Urothelium cell line (cell line): ENCODE data around the gene CHST1.

Experiments used
- DNase-seq: peaks from one replicate; pipeline ENCODE4 v3.0.0; 2011; ENCODE audit warnings: low spot score, mixed read lengths
- FAIRE-seq: peaks from 2 replicates; lab custom pipeline; 2011; peaks lifted over from hg19 to GRCh38; lab: Jason Lieb, UNC

CHST1 gene, protein sequence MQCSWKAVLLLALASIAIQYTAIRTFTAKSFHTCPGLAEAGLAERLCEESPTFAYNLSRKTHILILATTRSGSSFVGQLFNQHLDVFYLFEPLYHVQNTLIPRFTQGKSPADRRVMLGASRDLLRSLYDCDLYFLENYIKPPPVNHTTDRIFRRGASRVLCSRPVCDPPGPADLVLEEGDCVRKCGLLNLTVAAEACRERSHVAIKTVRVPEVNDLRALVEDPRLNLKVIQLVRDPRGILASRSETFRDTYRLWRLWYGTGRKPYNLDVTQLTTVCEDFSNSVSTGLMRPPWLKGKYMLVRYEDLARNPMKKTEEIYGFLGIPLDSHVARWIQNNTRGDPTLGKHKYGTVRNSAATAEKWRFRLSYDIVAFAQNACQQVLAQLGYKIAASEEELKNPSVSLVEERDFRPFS

DNA sequence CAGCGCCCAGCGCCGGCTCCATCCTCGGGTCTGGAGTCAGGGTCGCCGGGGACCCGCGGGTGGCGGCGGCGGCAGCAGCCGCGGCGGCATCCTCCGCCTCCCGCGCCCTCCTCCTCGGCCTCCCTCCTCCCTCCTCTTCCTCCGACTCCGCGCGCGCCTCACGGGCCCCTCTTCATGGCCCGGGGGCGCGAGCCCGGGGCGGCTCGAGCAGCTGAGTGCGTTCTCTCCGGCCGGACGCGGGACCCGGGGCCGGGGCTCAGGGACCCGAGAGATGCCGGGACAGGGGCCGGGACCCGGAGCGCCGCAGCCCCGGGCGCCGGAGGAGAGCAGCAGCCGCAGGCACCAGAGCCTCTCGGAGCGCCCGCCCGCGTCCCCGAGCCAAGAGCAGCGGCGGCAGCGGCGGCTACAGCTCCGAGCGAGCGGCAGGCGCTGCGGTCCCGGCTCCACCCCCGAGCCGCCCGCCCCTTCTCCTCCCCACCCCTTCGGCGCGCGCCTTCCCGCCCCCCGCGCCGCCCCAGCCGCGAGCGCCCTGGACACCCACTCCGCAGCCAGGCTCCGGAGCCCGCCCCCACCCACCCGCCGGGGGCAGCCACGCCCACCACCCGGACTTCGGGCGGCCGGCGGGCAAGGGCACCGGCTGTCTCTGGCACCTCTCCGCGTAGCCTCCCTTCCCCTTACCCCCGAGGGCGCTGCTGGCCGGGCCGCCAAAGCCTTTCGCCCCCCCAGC lies at the start of gene CHST1:
CHST1 (minus strand) TSS at position 417 of the 727 bp plus-strand sequence. CDS start 14,699 bp downstream, outside the sequence.
- FAIRE-seq (no peak), DNase-seq (peak; percentile 85)

DNA sequence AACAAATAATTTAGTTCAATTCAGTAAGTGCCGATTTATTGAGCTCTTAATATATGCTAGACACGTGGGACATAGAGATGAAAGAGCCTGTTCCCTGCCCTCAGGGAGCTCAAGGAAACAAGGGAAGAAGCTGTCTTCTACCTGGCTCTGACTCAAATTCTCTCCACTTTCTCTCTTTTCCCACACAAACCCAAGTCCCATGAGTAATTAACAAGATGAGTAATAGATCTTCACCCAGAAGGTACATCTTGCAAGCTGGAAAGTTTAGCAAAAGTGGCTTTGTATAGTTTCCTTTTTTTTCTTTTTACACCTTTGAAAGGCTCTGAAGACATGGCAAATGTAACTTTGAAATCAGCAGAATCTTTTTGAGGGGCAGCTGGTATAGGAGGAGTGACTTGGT lies 48.2 kb upstream of the CHST1 start:
- DNase-seq: no peak

DNA sequence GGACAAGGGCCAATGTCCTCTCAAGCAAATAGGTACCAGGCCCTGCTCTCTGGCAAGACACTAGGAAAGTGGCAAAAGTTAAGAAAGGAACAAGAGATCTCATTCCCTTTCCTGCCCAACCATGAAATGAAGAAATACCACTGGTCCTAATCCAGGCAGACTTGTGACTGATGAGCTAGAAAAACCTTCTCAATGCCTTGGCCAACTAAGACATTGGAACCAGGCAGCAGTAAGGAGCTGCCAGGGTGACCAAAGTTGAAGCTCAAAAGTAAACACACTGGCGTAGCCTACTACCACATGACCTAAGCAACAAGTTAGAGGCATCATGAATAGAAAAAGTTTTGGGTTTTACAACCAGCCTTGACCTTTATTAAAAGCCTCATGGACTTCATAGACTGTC lies 45.1 kb upstream of the CHST1 start:
- FAIRE-seq (no peak), DNase-seq (no peak)

More for the DNA sequence above, 48.2 kb upstream of the CHST1 start:
- no peak for FAIRE-seq

DNA sequence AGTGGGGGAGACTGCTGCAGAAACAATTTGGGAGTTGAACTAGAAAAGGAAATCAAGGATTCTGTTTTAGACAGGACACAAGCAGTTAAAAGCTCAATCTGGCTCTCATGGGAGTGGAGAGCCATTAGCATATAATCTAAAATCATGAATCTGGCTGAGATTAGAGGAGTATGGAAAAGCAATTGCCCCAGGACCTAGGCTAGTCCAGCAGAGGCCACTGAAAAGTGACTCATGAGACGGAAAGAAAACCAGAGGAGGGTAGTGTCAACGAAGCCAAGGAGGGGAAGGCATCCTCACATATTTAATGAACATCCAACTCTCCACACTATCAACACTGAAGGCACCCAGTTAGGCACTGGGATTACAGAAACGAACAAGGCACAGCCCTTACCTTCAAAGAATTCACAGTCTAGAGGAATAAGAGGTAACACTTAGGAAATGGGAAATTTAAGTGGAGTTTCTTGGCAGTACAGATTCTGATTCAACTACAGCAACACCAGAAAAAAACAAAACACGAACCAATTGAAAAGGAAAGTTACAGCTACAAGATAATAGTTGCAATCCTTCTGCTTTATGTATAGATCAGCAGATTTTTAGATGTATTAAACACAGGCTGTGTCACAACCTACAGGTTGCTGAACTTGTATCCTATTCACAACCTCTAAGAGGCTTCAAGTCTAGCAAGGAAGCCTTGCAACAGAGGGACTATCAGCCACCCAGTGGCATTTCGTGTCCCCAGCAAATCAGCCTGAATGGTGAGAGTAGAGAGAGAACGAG lies 43.7 kb upstream of the CHST1 start:
- FAIRE-seq (no peak), DNase-seq (no peak)

DNA sequence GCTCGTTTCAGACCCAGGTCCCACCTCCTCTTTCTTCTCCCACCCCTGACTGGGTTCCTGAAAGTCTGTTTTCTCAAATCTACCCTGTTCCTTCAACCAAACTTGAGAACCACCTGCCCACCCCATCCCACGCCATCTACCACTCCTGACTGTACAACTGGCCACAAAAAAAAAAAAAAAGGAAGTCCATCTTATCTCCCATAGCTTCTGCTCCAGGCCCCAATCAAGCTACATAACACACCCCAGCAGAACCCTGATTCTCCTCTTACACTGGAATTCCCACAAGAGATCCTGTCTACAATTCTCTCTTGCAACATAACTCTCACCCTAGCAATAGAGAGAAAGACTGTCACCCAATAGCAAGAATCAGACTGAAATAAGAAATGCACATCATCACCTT lies 39.2 kb upstream of the CHST1 start:
- DNase-seq (no peak), FAIRE-seq (no peak)

DNA sequence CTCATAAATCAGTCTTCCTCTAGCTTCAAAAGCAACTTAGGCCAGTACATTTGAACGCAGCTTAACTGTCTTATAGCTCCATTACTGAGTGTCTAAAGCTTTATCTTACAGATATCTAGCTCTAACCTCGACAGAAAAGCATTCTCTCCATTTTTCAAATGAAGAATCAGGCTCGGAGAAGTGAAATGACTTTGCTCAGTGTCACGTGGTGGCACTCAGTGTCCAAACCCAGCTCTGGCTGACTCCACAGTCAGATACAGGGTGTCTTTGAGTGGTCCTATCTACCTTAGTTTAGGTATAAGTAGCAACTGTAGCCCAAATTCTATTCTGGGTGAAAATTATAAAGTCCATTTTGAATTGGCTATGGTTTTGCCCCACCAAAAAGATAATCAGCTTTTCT lies 38.7 kb upstream of the CHST1 start:
- DNase-seq (no peak), FAIRE-seq (no peak)

DNA sequence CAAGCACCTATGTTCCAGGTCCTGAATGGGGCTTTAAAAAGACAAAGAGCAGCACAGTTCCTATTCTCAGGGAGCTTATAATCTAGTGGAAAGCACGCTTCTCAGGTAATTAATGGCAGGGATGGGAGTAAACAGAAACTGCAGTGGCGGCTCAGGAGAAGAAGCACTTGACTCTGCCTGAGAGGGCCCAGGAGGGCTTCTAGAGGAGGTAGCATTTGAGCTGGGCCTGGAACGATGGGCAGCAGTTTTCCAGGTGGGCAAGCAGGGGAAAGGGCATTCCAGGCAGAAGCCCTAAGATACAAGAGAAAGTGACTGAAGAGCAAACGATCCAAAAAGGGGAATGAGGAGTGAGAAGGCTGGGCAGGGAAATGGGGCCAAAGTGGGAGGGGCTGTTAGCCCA lies 37.1 kb upstream of the CHST1 start:
- FAIRE-seq (no peak), DNase-seq (no peak)

DNA sequence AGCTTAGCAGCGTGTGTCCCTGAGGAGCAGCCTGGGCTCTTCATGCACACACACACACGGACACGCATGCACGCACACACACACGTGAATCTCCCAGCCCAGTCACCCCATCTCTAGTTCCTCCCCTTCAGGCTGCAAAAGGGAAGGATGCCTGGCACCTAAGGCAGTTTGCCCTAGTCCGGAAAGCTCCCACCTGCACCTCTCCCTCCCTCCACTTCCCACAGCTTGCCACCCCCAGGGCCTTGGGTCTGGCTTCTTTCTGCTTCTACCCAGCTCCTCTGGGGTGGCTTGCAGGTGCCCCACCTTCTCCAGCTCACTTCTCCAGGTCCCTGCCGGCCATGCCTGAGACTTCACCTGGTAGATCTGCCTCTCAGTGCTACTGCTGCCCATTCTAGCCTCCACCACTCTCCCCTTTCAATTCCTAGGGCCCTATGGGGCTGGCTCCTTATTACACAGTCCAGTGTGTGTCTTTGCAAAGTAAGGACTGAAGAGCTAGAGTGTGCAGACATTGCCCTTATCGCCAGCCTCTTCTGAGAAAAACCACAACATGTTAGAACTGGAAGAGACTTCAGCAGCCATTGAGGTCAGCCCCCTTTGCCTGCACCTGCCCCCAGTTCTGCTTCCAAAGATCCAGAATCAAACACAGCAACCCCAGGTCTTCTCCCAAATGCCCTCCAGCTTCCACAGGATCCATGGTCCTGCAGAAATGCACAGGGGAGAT lies 33.5 kb upstream of the CHST1 start:
- DNase-seq (no peak), FAIRE-seq (no peak)

DNA sequence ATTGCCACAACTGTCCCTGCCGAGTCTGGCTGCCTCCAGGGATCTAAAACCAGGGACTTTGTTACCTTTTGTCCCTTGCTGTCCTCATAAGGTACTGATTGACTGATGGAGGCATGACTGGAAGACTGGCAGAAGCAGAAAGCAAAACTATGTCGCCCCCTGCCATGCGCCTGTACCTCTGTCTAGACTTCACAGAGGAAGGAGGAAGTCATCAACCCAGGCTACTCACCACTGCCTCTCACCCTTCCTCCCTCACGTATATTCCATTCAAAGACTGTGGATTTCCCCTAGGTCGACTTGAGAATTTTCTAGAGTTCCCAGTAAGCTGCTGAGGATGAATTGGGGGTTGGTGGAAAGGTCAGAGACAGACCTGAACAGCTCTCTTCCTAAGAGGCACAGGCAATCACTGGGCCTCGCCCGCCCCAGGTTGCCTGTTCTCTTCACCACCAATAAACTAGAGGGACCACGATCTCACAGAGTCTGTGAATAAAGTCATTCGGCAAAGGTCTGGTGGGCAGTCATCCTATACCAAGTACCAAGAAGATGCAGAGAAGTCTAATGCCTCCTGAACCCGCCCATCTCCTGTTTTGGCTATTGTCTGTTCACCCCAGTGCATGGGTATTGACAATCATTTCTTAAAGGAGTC lies 27.5 kb upstream of the CHST1 start:
- DNase-seq (no peak), FAIRE-seq (no peak)

DNA sequence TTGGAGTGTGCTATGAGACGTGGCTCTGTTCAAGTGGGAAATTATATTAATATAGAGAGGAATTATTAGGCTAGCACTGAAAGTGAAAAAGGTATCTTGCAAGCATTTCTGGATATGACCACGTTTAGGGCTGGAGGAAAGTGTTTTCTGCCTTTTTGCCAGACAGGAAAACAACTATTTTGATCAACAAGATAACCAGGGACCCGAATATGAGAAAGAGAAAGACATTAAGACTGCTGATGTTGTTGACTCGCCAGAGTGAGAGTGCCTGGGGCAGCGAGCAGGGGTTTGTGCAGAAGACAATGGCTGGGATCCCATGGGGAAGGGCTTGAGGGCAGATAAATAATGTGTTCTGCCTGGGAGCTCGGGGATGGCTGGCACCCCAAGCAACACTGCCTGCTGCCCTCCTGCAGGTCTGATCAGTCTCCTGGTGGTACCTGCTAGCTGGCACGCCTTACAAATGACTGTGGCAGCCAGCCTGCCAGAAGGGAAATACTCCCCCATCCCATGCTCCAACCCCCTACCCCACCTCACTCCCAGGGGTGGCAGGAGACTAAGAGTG lies 23.1 kb upstream of the CHST1 start:
- FAIRE-seq: no peak
- no peak for DNase-seq

DNA sequence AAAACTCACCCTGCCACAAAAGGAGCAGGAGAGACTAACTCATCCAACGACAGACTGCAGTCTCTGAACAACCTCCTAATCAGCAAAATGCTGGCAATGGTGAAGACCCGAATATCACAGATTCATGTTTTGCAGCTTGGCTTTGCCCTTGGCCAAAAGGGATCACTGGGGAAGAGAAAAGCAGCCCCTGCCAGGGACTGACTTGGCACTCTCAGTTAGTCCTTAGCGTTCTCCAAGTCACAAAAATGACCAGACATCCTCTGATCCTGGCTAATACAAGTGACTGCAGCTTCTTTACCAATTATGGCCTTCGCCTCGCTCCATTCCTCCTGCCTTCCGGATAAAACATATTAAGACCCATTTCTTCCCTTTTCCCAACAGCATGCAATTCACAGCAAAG lies 22.4 kb upstream of the CHST1 start:
- FAIRE-seq (no peak), DNase-seq (no peak)

DNA sequence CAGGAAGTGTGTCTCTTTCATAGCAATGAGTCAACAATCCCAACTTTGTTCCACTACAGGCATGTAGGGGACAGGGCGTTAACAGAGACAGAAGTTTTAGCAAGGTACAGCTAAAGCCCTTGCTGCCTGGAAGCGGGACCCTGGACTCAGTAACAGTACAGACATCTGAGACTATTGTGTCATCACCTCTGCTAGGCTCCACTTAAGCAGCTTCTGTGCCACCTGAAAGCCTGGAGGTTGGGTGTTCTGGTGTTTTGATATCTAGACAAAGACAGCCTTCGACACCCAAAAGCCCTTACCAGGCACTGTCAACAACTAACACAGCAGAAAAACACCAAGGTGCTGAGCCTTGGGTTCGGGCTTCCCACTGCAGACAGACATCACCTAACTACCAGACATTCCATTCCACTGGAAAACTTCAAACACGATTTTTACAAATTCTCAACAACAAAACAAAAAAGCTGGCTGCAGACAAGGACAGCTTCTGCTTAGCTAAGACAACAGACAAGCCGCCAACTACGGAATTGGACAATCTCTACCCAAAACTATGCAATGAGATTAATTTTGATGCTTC lies 20.6 kb upstream of the CHST1 start:
- FAIRE-seq (no peak), DNase-seq (no peak)

DNA sequence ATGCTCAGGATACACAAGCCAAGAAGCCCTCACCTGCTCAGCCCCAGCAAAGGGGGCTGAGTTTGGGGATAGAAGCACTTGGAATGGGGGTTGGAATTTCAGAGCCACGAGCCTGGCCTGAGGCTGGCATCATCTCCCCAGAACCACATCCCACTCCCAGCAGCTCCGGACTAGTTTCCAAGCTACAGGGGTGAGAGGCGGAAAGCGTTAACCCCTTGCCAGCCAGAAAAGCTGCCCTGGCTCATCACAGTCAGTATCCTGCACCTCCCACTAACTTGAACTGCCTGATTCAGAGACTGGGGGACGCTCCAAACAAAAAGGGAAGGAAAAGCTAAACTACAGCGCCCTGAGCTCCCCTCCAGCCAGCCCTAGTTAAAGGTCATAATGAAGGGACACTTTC lies 19.0 kb upstream of the CHST1 start:
- no peak for FAIRE-seq
- no peak for DNase-seq

DNA sequence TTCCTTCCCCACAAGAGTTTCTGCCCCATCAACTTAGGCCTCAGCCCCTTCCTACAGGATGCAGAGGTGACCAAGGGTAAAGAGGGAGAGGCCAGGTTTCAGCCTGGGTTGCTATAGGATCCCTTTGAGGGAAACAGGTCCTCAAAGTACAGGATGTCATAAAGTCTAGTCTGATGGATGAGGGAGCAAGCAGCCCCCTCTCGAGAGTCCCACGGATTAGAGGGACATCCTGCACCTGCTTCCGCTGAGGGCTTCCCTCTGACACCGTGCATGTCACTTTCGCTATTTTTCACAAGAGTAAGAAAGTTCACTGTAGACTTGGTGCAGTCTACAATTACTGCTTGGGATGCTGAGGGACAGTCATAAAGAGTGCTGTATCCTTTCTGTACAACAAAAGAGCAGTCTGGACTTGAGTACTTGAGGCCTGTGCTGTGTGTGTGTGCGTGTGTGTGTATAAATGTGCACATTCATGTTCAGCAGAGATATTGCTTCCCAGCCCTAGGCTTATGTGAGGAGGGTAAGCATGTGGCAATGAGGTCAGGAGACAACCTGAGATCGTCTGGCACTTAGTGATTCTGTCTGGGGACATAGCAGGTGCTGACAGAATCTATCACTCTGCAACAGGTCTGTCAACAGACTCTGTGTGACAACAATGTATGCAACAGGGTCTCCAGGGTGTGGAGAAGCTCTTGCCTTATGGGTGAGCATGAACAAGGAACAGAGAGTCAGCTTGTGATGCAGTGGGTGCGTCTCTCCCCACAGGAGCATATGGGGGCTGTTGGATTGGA lies 18.0 kb upstream of the CHST1 start:
- no peak for FAIRE-seq
- no peak for DNase-seq

DNA sequence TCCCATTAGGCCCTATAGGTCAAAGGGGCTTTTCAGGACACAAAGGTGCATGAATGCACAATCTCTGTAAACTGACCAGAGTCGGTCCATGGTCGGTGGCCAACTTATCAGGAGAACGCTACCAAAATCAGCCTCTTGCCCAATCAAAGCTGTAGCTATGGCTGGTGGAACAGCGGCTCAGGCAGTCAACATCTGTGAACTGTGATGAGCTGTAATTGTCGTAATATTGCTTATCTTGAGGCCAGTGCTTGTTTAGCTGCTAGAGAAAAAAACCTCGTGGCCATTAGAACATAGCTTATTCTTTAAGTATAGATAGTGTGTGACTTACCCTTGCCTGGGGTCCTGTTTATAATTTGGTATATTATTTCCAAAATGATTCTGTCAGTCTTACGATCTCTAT lies 14.4 kb upstream of the CHST1 start:
- DNase-seq (no peak), FAIRE-seq (no peak)

DNA sequence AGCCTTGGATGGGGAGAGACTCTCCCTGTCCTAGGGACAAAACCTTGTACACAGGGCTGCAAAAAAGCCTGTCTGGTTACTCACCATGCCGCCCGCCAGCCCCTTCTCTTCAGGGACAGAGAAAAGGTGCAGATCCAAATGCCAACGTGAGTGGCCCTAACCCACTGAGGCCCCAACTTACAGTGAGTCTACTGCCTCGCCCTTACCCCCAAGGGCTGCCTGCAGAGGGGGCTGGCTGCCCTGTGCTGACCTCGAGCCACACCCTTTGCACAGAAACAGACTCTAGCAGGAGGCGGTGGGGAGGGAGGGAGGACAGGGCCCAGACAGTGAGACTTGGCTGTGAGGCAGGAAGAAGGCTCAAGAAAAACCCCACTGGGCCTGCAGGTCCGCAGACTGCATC lies 13.6 kb upstream of the CHST1 start:
- FAIRE-seq (no peak), DNase-seq (no peak)

DNA sequence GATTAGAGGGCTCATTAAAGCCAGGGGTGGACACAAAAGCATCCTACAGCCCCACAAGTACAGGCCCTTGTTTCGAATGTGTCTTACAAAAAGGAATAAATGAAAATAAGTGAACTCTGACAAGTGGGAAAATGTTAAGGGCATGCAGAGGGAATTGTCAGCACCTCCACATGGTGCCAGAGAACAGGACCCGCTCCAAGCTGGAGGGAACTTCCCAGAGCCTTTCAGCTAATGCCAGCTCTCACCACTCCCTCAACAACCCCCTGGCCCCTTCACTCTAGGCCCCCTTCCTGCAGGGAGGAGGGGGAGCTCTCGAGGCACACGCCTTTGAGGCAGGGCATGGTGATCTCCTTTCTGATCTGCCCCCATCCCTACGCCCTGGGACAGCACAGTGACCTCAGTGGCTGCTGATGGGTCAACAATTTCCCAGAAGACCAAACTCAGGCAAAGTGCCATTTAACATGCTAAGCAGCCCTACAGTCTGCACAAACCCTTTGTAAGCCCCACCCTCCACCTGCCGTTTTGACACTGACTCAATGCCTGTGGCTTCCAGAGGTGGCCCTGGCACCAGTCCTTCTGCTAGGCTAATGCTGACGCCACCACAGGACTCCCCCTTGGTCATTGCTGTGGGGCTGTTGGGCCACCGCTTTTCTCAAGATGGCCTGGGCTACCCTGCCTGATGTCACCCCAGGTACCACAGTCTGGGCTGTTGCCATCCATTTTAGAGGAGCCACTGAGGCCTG lies 12.5 kb upstream of the CHST1 start:
- FAIRE-seq: no peak
- no peak for DNase-seq

DNA sequence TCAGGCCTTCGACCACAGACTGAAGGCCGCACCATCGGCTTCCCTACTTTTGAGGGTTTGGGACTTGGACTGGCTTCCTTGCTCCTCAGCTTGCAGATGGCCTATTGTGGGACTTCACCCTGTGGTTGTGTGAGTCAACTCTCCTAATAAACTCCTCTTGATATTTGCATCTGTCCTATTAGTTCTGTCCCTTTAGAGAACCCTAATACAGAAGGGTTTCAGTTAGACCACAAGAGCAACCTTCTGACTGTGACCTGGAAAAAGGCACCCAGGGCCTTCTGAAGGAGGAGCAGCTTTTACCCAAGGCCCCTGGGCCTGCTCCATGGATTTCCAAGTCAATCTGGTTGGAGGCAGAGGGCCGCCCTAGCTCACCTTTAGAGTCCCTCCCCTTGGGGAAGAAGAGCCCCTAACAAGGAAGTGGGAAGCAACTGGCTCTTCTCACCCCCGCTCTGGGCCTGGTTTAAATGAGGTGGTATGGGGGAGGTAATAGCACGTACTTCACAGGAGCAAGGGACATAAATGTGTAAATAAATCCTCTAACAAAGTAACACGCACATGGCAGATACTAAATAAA lies 11.2 kb upstream of the CHST1 start:
- DNase-seq (no peak), FAIRE-seq (no peak)
